ENCODE results near the gene YTHDC1. TPM values are rescaled to one million over a fixed set of nuclear protein-coding genes. Genes with fewer than 3 reads are reported as not detected.

The YTHDC1 gene
- total and polyA plus RNA-seq, 2 of the 4 experiments (the other 2 are of a cell fraction), result 31.9 to 32.7 TPM

DNA sequence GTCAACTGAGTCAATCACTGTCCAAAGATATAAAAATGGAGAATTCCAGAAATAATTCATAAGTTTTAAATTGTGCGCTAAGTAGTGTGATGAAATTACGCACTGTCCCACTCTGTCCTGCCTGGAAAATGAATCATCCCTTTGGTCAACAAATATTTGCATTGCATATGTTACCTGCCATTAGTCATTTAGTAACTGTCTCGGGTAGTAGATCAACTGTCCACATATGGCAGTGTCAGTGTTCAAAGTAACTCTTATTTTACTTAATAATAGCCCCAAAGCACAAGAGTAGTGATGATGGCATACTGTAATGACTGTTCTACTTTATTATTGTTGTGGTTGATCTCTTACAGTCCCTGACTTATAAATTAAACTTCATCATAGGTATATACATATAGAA, 3.4 kb downstream of the YTHDC1 start:
- Histone ChIP-seq H2BK120ac (ENCODE audit: low read depth, low read length) (no peak overlapping the region), H3K36me3 (ENCODE audit: control insufficient read depth, insufficient read depth, low read length) (no peaks in the 10 kb centered on the region), H2BK15ac (ENCODE audit: low read depth, low read length) (no peak overlapping the region), H3K4me1 (ENCODE audit: control insufficient read depth, insufficient read depth, low read length) (peaks cover 5% of the 10 kb centered on the region), H2AK5ac (ENCODE audit: low read depth, low read length) (no peak overlapping the region), H2BK5ac (ENCODE audit: low read depth, low read length, poor library complexity, severe bottlenecking) (no peak overlapping the region), H2AK9ac (replicated peaks; ENCODE audit: low read depth, low read length, poor library complexity) (no peak overlapping the region), H4K8ac (ENCODE audit: low read depth in 2 of 2, low read length in 2 of 2) (no peak overlapping the region), H3K9me3 (ENCODE audit: control insufficient read depth, insufficient read depth, low read length) (no peaks in the 10 kb centered on the region), H4K5ac (ENCODE audit: low read depth, low read length) (no peak overlapping the region), H2BK20ac (ENCODE audit: low read depth, low read length) (no peak overlapping the region), H3K4me2 (ENCODE audit: low read depth, low read length) (no peak overlapping the region), H3K23ac (ENCODE audit: low read depth, low read length) (no peak overlapping the region), H3K27me3 (ENCODE audit: control insufficient read depth, insufficient read depth, low read length) (no peaks in the 10 kb centered on the region), H4K91ac (ENCODE audit: insufficient read depth, low read depth, low read length) (no peak overlapping the region), H3K9ac (ENCODE audit: low read depth, low read length) (no peak overlapping the region), H2AFZ (replicated peaks; ENCODE audit: low read length, poor library complexity) (no peak overlapping the region), H3K4me3 (ENCODE audit: insufficient read depth, low read depth, low read length) (no peak overlapping the region), H3K18ac (ENCODE audit: low read depth, low read length) (no peak overlapping the region), H3K4ac (ENCODE audit: low read depth, low read length) (no peak overlapping the region), H3K14ac (replicated peaks; ENCODE audit: low read depth, low read length) (no peak overlapping the region), H3K79me1 (ENCODE audit: low read depth in 1 of 2, low read length in 2 of 2) (peaks cover 0 to 30% of the 10 kb centered on the region in 2 experiments; a peak in 2 of 4 replicates), H3K9me1 (ENCODE audit: insufficient read depth, low read length) (peaks cover 4% of the 10 kb centered on the region), H4K20me1 (ENCODE audit: insufficient read depth, low read length) (peaks cover 74% of the 10 kb centered on the region), H3K27ac (ENCODE audit: insufficient read depth, low read length) (no peak overlapping the region), H3K56ac (ENCODE audit: extremely low read depth, insufficient read depth, low read length) (no peak overlapping the region)
- ATAC-seq (ENCODE audit: low read depth) (no peak), DNase-seq (no peak)
- TF ChIP-seq MAZ (IDR thresholded peaks at IDR 0.05; ENCODE audit: borderline replicate concordance, low read depth, low read length) (no peak), SMC3 (IDR thresholded peaks at IDR 0.05; ENCODE audit: low read depth, low read length) (no peak), CEBPB (IDR thresholded peaks at IDR 0.05; ENCODE audit: low read depth, low read length) (no peak), RFX5 (IDR thresholded peaks at IDR 0.05; ENCODE audit: low read depth, low read length) (no peak), CHD1 (IDR thresholded peaks at IDR 0.05; ENCODE audit: low read depth, low read length) (no peak), RAD21 (IDR thresholded peaks at IDR 0.05; ENCODE audit: low read length) (no peak), USF2 (IDR thresholded peaks at IDR 0.05; ENCODE audit: low read depth, low read length) (no peak), MAFK (IDR thresholded peaks at IDR 0.05; ENCODE audit: low read depth, low read length) (no peak), ELK1 (IDR thresholded peaks at IDR 0.05; ENCODE audit: borderline replicate concordance, low read depth, low read length) (no peak), POLR2A (IDR thresholded peaks at IDR 0.05; ENCODE audit: low read depth, low read length) (no peak), MXI1 (IDR thresholded peaks at IDR 0.05; ENCODE audit: borderline replicate concordance, low read depth, low read length) (no peak), FOS (IDR thresholded peaks at IDR 0.05; ENCODE audit: low read depth, low read length) (no peak), RCOR1 (IDR thresholded peaks at IDR 0.05; ENCODE audit: insufficient replicate concordance, low read length) (no peak), NFE2L2 (IDR thresholded peaks at IDR 0.05; ENCODE audit: low read depth, low read length) (no peak), BHLHE40 (IDR thresholded peaks at IDR 0.05; ENCODE audit: low read depth, low read length) (no peak), CTCF (conservative IDR thresholded peaks at IDR 0.05; ENCODE audit: low read depth, low read length) (no peak)
- dilution Hi-C loops (cut with HindIII; ENCODE audit: low sequenced_read_pairs, unreplicated experiment), result no loop called here
- ChIA-PET CTCF (no interaction called here), POLR2A (ENCODE audit: unreplicated experiment) (no interaction called here)
- intact Hi-C loops (cut with micrococcal nuclease), result no loop called here
- in situ Hi-C loops (cut with MboI; ENCODE audit: low sequenced_read_pairs), result no loop called here
- WGBS, 2 experiments (ENCODE audit: extremely low coverage in 2 of 2, insufficient read length in 1 of 2), result no CpG with 5 or more reads among the region's 3 CpGs
- no TSS peak for BruUV-seq (replicated peaks)

Measured in IMR-90 (cell line).